GM18511 (cell line): ENCODE results near the gene RRP1.

Source experiments
- ATAC-seq: cut with Tn5 transposase; IDR thresholded peaks from one replicate; pipeline ENCODE4 v1.9.1; 2021; ENCODE audit warnings: mild to moderate bottlenecking, moderate library complexity; ENCODE audit not compliant: unreplicated experiment

Gene RRP1

DNA sequence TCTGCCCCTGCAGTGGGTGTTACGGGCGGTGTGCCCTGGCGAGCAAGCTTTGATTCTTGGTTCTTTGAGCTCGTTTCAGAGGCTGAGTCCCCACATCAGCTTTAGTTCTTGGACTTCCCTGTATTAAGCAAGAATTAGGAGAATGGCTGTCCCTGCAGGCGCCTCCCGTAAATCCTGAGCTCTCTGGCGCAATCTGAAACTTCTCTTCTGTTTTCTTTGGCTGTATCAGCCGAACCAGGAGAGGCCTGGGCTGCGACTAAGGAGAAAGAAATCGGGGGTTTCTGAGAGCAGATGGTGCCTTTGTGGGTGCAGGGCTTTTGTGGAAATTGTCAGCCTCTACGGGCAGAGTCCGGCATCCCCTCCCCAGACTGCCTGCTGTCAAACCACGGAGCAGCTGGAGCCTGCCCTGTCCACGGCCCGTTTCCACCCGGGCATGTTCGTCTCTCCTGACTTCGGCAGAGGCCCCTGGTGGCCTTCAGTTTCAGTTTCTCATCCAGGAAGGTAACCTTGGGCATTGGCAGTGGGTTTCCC, 31.2 kb upstream of the RRP1 start:
- no peak for ATAC-seq

DNA sequence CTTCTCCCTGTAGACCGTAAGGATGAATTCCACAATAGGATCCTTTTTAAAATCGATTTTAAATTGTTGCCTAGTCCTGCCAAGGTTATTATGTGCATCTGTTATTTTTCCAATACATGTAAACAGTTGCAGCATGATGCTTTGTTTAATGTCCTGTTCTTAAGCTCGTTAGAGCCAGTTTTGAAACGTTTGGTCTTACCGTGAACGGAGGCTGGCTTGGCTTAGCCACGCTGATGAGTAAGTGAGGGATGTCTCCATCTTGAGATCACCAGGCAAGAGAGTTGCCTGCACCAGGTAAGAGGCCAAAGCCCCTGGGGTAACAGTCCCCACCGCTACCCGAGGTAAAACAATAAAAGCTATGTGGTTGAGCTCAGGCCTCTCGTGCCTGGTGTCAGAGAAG, 30.6 kb upstream of the RRP1 start:
- ATAC-seq, result no peak

DNA sequence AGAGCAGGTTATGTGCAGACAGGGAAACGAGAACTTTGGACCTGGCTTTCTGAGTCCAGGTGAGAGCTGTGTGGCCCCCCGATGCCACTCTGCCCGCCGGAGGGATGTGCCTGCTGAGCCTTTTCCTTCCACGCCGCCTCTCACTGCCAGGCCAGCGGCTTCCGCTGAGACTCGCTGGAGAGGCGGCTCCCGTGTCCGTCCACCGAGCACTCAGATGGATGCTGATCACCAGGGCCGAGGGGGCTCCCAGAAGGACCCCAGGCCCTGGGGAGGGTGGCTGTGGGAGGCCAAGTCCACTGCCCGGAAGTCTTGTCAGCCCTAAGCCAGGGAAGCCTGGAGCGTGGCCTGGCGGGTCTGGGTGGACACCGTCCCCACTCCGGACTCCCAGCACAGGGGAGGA, 29.7 kb upstream of the RRP1 start:
- ATAC-seq, result no peak

DNA sequence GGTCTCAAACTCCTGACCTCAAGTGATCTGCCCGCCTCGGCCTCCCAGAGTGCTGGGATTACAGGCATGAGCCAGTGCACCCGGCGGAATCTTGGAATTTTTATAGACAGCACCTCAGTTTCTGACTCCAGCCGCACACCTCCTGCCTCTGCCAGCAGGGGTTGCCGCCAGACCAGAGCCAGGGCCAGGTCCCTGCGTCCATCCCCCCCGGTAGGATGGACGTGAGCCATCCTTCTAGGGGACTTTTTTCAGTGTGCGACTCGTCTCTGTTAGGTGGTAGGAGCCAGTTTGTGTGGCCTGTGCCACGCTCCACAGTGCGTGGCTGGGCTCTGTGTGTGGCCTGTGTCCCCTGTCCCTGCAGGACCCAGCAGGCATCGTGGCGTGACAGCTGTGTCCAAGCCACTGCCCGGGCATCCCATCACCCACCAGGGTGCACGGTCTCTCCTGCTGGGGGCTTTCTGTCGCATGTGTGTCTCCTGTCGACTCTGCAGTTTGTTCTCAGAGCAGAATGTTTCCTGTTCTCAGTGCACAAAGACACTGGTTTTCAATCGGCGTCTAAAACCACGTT, 28.9 kb upstream of the RRP1 start:
- no peak for ATAC-seq

DNA sequence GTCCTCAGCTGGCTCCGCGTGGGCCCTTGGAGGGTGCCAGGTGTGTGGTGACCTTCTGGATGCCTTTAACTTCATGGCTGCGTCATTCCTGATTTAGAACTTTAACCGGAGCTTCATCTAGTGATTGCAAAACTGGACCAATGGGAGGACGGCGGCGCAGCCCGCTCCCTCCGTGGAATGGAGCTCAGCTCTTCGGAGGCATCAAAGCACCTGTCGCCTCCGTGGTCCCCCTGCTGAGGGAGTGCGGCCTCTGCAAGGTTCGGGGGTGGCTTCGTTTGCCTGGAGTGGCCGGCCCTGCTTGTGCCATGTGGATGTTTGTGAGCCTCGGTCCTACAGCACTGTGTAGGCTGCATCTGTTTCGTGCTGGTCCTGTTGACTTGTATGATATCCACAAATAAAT, 27.5 kb upstream of the RRP1 start:
- no peak for ATAC-seq

DNA sequence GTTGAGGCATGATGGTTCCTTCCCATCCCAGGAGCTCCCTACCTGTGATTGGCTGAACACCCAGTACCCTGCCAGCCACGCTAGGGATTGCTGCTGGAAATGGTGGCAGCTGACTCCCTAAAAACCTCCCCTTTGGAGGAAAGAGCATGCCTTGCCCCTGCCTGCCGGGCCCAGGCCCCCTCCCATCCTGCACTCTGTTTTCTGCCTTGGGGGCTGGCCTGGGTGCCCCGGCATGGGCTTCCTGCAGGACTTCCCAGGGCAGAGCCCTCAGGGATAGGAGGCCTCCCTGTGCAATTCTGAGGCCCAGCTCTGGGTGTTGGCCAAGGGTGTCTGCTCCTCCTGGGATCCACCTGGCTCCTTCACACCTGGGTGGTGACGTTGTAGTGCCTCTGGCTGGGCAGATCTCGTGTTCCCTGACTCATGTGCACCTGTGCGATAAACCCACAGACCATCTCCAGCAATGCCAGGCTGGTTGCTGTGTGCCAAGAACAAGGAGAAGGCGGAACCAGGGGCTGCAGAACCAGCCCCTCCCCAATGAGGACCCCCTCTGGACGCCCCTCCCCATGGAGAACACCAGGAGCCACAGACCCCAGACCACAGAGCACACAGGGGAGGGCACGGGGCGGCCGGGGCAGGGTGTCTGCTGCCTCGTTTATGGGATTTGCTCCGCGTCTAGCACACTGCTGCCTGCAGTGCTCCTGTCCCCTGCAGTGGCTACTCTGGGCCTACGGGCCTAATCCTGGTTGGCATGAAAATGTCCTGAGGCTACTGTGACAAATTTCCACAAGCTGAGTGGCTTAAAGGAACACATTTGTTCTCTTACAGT, 26.9 kb upstream of the RRP1 start:
- ATAC-seq, result no peak

DNA sequence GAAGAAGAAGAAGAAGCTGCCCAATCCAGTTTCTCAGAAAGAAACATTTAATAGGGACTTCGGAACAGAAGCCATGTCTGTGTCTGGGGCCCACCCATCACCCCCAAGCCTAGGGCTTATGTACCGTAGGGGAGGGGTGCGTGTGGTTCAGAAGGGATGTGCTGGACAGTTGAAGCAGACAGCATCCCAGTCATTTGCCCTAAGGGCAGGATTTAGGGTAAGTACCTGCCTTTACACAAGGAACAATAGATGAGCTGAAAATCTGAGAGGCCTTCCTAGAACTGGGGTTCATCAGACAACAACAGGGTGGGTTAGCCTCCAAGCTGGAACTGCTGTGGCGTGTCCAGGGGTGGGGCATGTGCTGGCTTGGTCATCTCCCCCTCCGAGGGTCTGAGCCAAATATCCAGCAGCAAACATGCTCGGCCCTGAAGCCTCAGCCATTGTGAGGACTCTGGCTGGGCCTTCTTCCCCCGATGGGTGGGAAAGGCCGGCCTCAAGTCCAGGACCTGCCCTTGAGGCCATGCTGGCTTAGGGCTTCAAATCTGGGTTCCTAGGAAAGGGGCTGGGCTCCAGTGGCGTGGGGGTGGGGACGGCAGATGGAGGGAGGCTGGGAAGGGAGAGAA, 25.4 kb upstream of the RRP1 start:
- ATAC-seq, result no peak

DNA sequence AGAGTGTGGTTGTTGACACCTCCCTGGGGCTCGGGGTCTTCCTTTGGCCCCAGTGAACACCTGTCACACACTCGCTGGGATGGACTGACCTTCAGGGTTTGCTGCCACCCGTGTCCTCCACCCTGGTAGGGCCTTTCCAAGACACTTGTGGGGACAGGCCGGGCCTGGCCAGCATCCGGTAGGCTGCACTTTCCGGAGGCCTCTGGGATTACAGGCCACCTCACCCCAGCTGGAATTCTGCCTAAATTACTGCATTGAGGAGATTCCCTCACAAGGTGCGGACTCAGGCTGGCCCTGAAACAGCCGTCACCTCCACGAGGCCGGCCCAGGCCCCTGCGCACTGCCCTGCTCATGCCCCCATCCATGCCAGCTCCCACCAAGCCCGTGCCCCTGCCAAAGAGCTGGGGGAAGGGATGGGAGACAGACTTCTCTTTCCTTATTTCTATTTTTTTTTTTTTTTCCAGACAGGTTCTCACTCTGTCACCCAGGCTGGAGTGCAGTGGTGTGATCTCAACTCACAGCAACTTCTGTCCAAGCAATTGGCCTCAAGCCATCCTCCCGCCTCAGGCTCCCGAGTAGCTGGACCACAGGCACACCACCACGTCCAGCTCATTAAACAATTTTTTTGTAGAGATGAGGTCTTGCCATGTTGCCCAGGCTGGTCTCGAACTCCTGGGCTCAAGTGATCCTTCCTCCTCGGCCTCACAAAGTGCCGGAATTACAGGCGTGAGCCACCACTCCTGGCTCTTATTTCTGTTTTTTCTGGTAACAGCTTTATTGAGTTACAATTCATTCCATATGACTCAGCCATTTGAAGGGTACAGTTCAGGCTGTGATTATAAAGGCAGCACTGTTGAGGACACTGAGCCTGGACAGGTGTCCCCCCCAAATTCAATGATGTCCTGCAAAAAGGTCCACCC, 24.5 kb upstream of the RRP1 start:
- no peak for ATAC-seq

DNA sequence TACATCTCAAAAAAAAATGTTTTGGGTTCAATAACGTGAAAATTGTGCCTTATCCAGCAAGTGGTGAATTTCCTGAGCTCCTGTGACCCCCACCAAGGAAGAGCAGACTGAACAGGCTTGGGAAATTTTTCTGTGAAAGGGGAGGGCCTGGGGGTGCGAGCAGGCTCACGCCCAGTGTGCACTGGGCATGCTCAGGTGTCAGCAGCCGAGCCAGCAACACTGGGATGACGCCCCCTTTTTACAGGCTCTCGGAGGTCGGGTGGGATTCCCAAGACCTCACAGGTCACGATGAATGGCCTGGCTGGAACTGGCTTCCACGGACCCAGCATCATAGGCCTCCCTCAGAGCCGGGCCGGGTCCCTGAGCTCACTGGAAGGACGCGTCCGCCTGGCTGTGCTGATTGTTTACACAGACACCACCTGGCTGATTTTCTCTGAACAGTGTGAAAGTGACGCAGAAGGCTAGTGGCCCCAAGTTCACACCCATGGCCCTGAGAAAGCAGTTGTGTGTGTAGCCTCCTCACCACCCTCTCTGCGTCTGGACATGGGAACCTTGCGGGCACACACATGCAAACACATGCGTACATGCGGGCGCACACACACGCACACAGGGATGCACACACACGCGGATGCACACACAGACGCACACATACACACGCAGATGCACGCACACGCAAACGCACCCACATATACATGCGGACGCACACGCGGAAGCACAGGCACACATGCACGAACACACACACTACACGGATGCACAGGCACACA, 22.5 kb upstream of the RRP1 start:
- ATAC-seq, result no peak

DNA sequence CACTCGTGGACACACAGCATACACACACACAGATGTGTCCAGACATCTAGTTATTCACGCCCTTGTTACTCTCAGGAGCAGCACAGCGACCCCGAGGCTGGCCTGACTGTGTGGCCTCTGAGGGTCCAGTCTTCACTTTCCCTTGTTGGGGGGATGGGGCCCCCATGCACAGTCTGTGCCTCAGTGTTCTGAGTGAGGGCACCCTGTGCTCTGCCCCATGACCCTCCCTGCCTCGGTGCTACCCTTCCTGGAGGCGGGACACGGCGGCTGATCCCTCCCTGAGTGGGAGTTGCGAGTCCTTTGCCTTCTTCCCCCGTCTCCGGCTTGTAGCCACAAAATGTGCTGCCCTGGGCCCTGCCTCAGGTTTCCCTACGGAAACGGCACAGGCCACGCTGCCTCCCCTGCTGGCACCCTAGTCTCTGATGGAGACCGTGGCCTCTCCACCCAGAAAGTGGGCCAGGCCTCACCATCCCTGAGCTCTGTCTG, 21.8 kb upstream of the RRP1 start:
- no peak for ATAC-seq

DNA sequence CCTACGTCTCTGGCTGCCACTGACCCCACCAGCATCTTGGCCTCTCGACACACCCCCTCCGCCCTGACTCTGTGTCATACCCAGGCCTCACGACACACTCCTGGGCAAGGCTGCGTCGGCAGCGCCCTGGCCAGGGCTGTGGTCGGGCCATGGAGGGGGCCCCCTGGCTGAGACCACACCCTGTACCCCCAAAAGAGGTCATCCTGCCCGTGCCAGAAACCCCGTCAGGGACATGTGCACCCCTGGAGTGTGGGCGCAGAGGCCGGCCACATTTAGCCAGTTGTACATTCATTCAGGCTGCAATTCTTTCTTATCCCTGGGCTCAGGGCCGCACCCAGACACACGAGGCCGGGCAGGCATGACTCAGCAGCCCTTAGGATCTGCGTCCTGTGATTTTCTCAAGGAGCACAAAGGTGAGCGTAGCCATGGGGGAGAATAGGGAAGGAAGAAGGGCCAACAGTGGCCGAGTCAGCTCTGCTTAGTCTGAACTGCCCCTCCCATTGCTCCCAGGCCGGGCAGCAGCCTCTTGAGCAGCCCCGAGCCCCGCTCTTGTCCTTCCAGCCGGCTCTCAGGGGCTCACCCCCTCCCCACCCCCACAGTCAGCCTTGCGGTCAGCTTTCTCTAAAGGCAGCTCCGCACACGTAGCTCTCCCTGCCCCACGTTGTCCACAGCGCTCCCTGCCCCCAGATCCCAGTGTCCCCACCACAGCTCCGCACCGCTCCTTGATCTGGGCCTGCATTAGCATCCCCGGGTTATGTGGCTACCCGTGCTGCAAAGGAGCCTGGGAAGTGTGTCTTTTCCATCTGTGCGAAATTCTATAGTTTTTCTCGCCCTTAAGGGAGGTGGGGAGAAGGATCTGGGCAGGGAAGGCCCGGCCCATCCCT, 21.2 kb upstream of the RRP1 start:
- ATAC-seq, result no peak

DNA sequence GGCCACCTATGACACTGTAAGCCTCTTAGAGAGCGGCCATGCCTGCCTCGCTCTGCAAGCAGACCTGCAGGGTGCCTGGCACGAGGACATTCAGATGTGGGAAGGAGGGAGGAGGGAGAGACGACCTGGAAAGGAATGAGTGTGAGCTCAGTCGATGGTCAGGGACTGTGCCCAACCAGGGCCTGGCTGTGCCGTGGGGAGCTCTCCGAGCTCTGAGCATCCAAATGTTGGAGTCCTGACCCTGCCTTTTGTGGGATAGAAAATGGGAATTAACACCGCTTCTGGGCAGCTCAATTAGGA, 20.6 kb upstream of the RRP1 start:
- no peak for ATAC-seq

DNA sequence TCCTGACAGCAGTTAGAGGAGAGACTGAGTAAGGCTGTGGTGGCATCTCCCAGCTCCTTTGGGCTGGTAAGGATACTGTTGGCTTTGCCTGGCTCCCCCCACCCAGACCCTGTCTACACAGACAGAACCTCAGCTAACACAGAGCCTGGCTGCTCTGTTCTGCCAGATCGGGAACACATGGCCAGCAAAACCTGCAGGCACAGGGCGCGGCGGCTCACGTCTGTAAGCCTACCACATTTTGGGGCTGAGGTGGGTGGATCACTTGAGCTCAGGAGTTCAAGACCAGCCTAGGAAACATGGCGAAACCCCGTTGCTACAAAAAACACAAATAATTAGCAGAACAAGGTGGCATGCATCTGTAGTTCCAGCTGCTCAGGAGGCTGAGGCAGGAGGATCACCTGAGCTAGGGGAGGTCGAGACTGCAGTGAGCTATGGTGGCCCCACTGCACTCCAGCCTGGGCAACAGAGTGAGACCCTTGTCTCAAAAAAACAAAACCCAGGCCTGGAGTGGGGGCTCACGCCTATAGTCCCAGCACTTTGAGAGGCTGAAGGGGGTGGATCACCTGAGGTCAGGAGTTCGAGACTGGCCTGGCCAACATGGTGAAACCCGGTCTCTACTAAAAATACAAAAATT, 19.9 kb upstream of the RRP1 start:
- no peak for ATAC-seq

DNA sequence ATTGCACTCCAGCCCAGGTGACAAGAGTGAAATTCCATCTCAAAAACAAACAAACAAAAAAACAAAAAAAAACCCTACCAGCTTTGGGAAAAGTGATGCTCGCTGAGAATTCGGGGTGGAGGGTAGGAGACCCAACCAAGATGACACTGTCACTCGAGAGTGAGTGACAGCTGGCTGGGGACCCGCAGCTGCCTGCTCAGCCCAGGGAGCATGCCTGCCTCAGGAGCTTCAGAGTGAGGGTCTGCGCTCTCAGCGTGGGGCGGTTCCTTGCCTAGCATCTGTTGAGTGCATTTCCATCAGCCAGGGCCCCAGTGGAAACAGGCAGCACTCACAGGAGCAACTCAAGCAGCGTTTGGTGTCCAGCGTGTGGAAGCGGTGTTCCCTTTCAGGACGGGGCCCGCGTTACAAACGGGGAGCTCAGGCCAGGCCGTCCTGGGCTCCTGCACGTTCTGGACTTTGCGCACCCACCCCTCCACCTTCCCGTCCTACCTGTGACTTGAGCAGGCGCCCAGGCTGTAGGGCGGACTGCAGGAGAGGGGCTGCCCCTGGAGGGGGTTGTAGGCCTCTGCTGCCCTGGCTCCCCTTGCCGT, 19.2 kb upstream of the RRP1 start:
- no peak for ATAC-seq

DNA sequence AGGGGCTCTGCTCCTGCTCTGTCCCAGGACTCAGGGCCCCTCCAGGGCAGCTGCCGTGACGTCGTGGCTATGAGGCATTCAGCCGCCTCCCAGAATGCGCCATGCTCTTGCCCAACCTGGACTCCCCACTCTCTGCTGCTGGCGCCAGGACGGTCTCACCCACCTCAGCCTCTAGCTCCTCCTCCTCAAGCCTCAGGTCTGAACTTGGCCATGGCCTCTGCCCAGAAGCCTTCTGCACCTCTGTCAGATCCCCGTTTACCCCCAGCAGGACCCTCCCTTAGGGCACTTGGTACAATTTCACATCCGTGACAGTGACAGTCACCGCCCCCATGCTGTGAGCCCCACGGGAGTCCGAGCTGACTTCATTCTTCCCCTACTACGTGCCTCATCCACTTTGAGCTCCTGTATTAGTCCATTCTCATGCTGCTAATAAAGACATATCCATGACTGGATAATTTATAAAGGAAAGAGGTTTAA, 18.1 kb upstream of the RRP1 start:
- no peak for ATAC-seq

DNA sequence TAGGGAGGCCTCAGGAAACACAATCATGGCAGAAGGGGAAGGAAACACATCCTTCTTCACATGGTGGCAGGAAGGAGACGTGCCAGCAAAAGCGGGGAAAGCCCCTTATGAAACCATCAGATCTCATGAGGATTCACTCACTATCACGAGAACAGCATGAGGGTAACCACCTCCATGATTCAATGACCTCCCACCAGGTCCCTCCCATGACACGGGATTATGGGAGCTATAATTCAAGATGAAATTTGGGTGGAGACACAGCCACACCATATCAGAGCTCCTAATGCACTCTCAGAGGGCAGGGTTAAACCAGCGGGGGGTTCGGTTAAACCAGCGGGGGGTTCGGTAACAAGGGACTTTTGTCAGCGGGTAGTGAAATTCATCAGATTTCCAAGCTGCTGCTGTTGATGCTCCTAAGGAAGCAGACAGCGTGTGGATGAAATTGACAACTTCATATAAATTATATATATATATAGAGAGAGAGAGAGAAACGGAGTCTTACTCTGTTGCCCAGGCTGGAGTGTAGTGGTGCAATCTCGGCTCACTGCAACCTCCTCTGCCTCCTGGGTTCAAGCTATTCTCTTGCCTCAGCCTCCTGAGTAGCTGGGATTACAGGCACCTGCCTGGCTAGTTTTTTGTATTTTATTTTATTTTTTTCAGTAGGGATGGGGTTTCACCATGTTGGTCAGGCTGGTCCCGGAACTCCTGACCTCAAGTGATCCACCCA, 17.5 kb upstream of the RRP1 start:
- ATAC-seq, result no peak

DNA sequence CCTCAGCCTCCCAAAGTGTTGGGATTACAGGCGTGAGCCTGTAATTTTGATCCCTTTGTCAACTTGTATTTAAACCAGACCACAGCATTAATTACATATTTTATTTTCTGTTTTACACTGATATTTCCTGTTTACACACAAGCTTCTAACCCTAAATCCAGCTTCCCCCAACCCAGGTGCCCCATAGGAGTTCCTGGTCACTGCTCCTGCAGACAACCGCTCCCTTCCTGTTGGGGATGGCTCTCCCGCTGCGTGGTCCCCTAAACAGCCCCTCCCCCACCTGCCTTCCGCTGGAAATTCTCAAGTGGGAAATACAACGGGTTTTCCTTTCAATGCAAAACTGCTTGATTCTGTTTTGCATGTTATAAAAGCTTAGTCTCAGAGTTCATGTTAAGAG, 17.0 kb upstream of the RRP1 start:
- no peak for ATAC-seq

DNA sequence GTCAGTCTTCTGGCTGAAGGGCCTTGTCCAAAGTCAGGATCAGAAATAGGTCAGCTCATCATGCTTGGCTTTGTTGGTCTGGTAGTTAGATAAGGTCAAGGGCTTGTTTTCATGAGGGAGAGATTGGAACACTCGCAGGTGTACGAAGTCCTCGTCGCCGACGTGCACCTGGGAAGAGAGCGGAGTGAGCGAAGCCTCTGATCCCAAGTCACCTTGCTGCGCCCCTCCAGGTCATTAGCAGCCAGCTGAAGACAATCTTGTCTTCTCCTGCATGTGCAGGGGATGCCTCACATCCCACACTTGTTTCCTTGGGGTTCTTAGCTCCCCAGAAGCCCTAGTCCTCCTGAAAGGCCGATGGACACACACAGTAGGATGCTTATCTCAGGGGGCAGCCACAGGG, 15.2 kb upstream of the RRP1 start:
- ATAC-seq, result no peak
